ENCODE measurements around the gene BACE2. TPM values are rescaled to one million over a fixed set of nuclear protein-coding genes. Genes with fewer than 3 reads are reported as not detected.

Gene BACE2
- total RNA-seq, 1 experiment from 2014 or later: 23.2 TPM

GRCh38 chr21:41282412-41282811 is 114.5 kb downstream of the BACE2 start:
- ChIA-PET RAD21 (ENCODE audit: low non-redundant PET in 1 of 2, low total read pairs in 2 of 2, uncharacterized antibody in 2 of 2, unreplicated experiment in 2 of 2) (interaction anchor here (1.2 to 2.5 kb wide), 3 partner anchors 78 to 330 kb away, joined by 4 to 14 read pairs (median 12); no protein-coding TSS in a partner anchor), CTCF (interaction anchor here (0.8 to 3.5 kb wide), 16 partner anchors 10 to 835 kb away, joined by 3 to 82 read pairs (median 7); partner anchors contain the start of gene MX2), POLR2A (interaction anchor here (1.6 kb wide), 1 partner anchor 177 kb away, joined by 3 read pairs; no protein-coding TSS in a partner anchor)
- Histone ChIP-seq H3K27me3 (ENCODE audit: insufficient read depth, low read length) (peaks cover 5% of the 10 kb centered on the region; the same call in 1 of the 2 replicates), H3K4me1 (ENCODE audit: control insufficient read depth in 1 of 2, insufficient read depth in 2 of 2, low read length in 2 of 2) (no peaks in the 10 kb centered on the region), H3K4me2 (ENCODE audit: low read length) (no peak overlapping the region), H4K20me1 (ENCODE audit: insufficient read depth) (no peaks in the 10 kb centered on the region), H3K4me3 (replicated peaks in 1 of 2; ENCODE audit: low read depth in 1 of 2, low read length in 2 of 2) (no peak overlapping the region), H3K9me2 (ENCODE audit: insufficient read depth) (no peaks in the 10 kb centered on the region), H3K9ac (ENCODE audit: low read length) (no peak overlapping the region), H3K27ac (ENCODE audit: low read depth, low read length) (no peak overlapping the region), H2AFZ (ENCODE audit: low read depth, low read length, poor library complexity, severe bottlenecking) (no peak overlapping the region), H3K36me3 (ENCODE audit: control insufficient read depth in 1 of 2, insufficient read depth in 2 of 2, low read length in 2 of 2) (no peaks in the 10 kb centered on the region), H3K9me3 (ENCODE audit: control insufficient read depth in 1 of 2, insufficient read depth in 1 of 2, low read depth in 1 of 2, low read length in 2 of 2) (no peaks in the 10 kb centered on the region), H3K79me2 (ENCODE audit: insufficient read depth, low read length) (no peaks in the 10 kb centered on the region)
- DNase-seq (ENCODE audit: low read depth, low spot score) (no peak), ATAC-seq (no peak)
- TF ChIP-seq JUND (IDR thresholded peaks at IDR 0.05) (no peak), SP1 (IDR thresholded peaks at IDR 0.05; ENCODE audit: low read depth) (no peak), CBX3 (IDR thresholded peaks at IDR 0.05; ENCODE audit: low read depth) (no peak), EGR1 (IDR thresholded peaks at IDR 0.05; ENCODE audit: low read depth) (no peak), MAX (IDR thresholded peaks at IDR 0.05) (no peak), TCF7L2 (IDR thresholded peaks at IDR 0.05; ENCODE audit: borderline replicate concordance, extremely low read depth, insufficient read depth, insufficient read length) (no peak), ZFX (IDR thresholded peaks at IDR 0.05) (no peak), EZH2phosphoT487 (IDR thresholded peaks at IDR 0.05; ENCODE audit: borderline replicate concordance) (no peak), ELF1 (IDR thresholded peaks at IDR 0.05; ENCODE audit: borderline replicate concordance, low read depth) (no peak), EZH2 (IDR thresholded peaks at IDR 0.05) (no peak), ZNF274 (IDR thresholded peaks at IDR 0.05; ENCODE audit: low read depth, low read length) (no peak), POLR2AphosphoS5 (IDR thresholded peaks at IDR 0.05; ENCODE audit: low read depth, low read length) (no peak), CEBPB (IDR thresholded peaks at IDR 0.05; ENCODE audit: low read depth) (no peak), SIN3A (IDR thresholded peaks at IDR 0.05; ENCODE audit: low read depth) (no peak), REST (IDR thresholded peaks at IDR 0.05; ENCODE audit: low read depth) (no peak), SRF (IDR thresholded peaks at IDR 0.05; ENCODE audit: low read depth) (no peak), ZBTB33 (IDR thresholded peaks at IDR 0.05; ENCODE audit: extremely low read depth, insufficient replicate concordance, low read length) (no peak), POLR2A (IDR thresholded peaks at IDR 0.05; ENCODE audit: borderline replicate concordance, extremely low read depth, insufficient read depth, insufficient read length) (no peak)
- no TSS peak for BruUV-seq (replicated peaks)
- intact Hi-C loops (cut with micrococcal nuclease): loop anchor here (2.0 to 5.0 kb wide), 2 partner anchors 78 to 495 kb away; no protein-coding TSS in a partner anchor

Measured in HCT116 (cell line).